Calu3 (cell line): Measurements from ENCODE around the gene TENM3. TPM values are rescaled to one million over a fixed set of nuclear protein-coding genes. Genes with fewer than 3 reads are reported as not detected.

ENCODE experiments used
- BruUV-seq: library from RNA; stranded (reverse); fragments of 400-500 nt; replicated peaks from 2 replicates; lab custom pipeline; 2021; lab: Mats Ljungman, UMichigan
- CTCF ChIA-PET: fragments of 300-600 bp; sonication (Branson Sonifier 250); formaldehyde crosslinking; loops from one replicate; lab custom pipeline; 2022; ENCODE audit warnings: antibody characterized with exemption; lab: Charles Lee
- DNase-seq: peaks from one replicate; pipeline ENCODE4 v3.0.0; 2022
- H3K27ac Mint-ChIP-seq: one replicate; pipeline ENCODE4 v1.8.0; 2022; ENCODE audit warnings: mixed read lengths; ENCODE audit not compliant: unreplicated experiment
- H3K27me3 Mint-ChIP-seq: one replicate; pipeline ENCODE4 v1.8.0; 2022; ENCODE audit warnings: mixed read lengths; ENCODE audit not compliant: unreplicated experiment
- H3K36me3 Mint-ChIP-seq: one replicate; pipeline ENCODE4 v1.8.0; 2022; ENCODE audit warnings: mild to moderate bottlenecking, moderate library complexity, mixed read lengths; ENCODE audit not compliant: insufficient read depth, unreplicated experiment
- H3K4me1 Mint-ChIP-seq: one replicate; pipeline ENCODE4 v1.8.0; 2022; ENCODE audit warnings: mild to moderate bottlenecking, low read depth, mixed read lengths; ENCODE audit not compliant: unreplicated experiment
- H3K4me3 Mint-ChIP-seq: one replicate; pipeline ENCODE4 v1.8.0; 2022; ENCODE audit warnings: mild to moderate bottlenecking, low read depth, moderate library complexity, mixed read lengths; ENCODE audit not compliant: unreplicated experiment
- H3K9me3 Mint-ChIP-seq: one replicate; pipeline ENCODE4 v1.8.0; 2022; ENCODE audit warnings: low read depth, mixed read lengths; ENCODE audit not compliant: unreplicated experiment
- intact Hi-C: fragments of 100-400 bp; cut with micrococcal nuclease; formaldehyde crosslinking; loops from one replicate; pipeline ENCODE4 v1.10.0; 2022; ENCODE audit not compliant: unreplicated experiment
- total RNA-seq: library from RNA; stranded (reverse); gene quantifications from 2 replicates; pipeline ENCODE4 v1.2.3, GENCODE V29; 2022
- TF ChIP-seq, protein P1 (sequence below): fragments of 200-600 bp; IDR thresholded peaks from one replicate; pipeline ENCODE4 v1.8.0; 2022; ENCODE audit warnings: antibody characterized with exemption; ENCODE audit not compliant: unreplicated experiment

The TENM3 gene
- total RNA-seq, 1 experiment from 2014 or later: 5.9 TPM

- CTCF ChIA-PET: no interaction called here
- no peaks in the 10 kb centered on the region for H3K27me3 Mint-ChIP-seq
- H3K4me3 Mint-ChIP-seq: no peak overlapping the region
- TF ChIP-seq, protein P1, sequence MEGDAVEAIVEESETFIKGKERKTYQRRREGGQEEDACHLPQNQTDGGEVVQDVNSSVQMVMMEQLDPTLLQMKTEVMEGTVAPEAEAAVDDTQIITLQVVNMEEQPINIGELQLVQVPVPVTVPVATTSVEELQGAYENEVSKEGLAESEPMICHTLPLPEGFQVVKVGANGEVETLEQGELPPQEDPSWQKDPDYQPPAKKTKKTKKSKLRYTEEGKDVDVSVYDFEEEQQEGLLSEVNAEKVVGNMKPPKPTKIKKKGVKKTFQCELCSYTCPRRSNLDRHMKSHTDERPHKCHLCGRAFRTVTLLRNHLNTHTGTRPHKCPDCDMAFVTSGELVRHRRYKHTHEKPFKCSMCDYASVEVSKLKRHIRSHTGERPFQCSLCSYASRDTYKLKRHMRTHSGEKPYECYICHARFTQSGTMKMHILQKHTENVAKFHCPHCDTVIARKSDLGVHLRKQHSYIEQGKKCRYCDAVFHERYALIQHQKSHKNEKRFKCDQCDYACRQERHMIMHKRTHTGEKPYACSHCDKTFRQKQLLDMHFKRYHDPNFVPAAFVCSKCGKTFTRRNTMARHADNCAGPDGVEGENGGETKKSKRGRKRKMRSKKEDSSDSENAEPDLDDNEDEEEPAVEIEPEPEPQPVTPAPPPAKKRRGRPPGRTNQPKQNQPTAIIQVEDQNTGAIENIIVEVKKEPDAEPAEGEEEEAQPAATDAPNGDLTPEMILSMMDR: no peak
- no peaks in the 10 kb centered on the region for H3K9me3 Mint-ChIP-seq
- H3K4me1 Mint-ChIP-seq: peaks cover 19% of the 10 kb centered on the region
- H3K36me3 Mint-ChIP-seq: no peaks in the 10 kb centered on the region
- DNase-seq: no peak
- intact Hi-C loops: no loop called here
- no peak overlapping the region for H3K27ac Mint-ChIP-seq
- BruUV-seq: no TSS peak
Measured at GRCh38 chr4:182627996-182628395, 384.8 kb downstream of the TENM3 start.

DNA sequence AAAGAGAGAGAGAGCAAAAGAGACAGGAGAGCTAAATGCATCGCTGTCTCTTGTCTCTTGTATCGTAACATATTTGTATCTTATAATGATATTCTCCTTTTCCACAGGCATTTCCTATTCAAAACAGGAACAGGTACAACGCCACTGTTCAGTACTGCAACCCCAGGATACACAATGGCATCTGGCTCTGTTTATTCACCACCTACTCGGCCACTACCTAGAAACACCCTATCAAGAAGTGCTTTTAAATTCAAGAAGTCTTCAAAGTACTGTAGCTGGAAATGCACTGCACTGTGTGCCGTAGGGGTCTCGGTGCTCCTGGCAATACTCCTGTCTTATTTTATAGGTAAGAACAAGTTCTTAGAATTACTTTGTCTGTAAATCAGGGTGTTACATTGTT is 385.3 kb downstream of the TENM3 start:
- TF ChIP-seq, protein P1: no peak
- no peaks in the 10 kb centered on the region for H3K36me3 Mint-ChIP-seq
- H3K4me1 Mint-ChIP-seq: peaks cover 19% of the 10 kb centered on the region
- H3K27ac Mint-ChIP-seq: no peak overlapping the region
- BruUV-seq: no TSS peak
- intact Hi-C loops: no loop called here
- CTCF ChIA-PET: no interaction called here
- DNase-seq: no peak
- no peaks in the 10 kb centered on the region for H3K9me3 Mint-ChIP-seq
- H3K27me3 Mint-ChIP-seq: no peaks in the 10 kb centered on the region
- H3K4me3 Mint-ChIP-seq: no peak overlapping the region

- CTCF ChIA-PET: no interaction called here
- H3K4me1 Mint-ChIP-seq: peaks cover 19% of the 10 kb centered on the region
- BruUV-seq: no TSS peak
- no peaks in the 10 kb centered on the region for H3K9me3 Mint-ChIP-seq
- TF ChIP-seq, protein P1: no peak
- no peaks in the 10 kb centered on the region for H3K27me3 Mint-ChIP-seq
- H3K4me3 Mint-ChIP-seq: no peak overlapping the region
- no peaks in the 10 kb centered on the region for H3K36me3 Mint-ChIP-seq
- intact Hi-C loops: no loop called here
- DNase-seq: no peak
- no peak overlapping the region for H3K27ac Mint-ChIP-seq
Measured at GRCh38 chr4:182629096-182629495, 385.9 kb downstream of the TENM3 start.

- Mint-ChIP-seq H3K27ac (no peak overlapping the region), H3K36me3 (no peaks in the 10 kb centered on the region)
- intact Hi-C loops: no loop called here
Measured at GRCh38 chr4:182640491-182640890, 397.3 kb downstream of the TENM3 start.

More at GRCh38 chr4:182640491-182640890, 397.3 kb downstream of the TENM3 start:
- H3K27me3 Mint-ChIP-seq: no peaks in the 10 kb centered on the region
- BruUV-seq: no TSS peak
- TF ChIP-seq, protein P1: no peak
- no peak overlapping the region for H3K4me3 Mint-ChIP-seq
- CTCF ChIA-PET: no interaction called here
- no peak for DNase-seq
- no peaks in the 10 kb centered on the region for H3K9me3 Mint-ChIP-seq
- no peaks in the 10 kb centered on the region for H3K4me1 Mint-ChIP-seq
